Measurements from ENCODE around the gene SAPCD2.

GRCh38 chr9:137077758-137078693 lies 7.7 kb upstream of the SAPCD2 start:
- TF ChIP-seq, protein P1, sequence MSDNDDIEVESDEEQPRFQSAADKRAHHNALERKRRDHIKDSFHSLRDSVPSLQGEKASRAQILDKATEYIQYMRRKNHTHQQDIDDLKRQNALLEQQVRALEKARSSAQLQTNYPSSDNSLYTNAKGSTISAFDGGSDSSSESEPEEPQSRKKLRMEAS (CRISPR knock-in tag; IDR thresholded peaks at IDR 0.05) = no peak
- TF ChIP-seq NR2C1 (IDR thresholded peaks at IDR 0.05) (no peak), NR2C1 (tag; IDR thresholded peaks at IDR 0.05) (no peak), POLR3G (IDR thresholded peaks at IDR 0.05; ENCODE audit: extremely low read depth, insufficient read length, insufficient replicate concordance) (no peak), RAD51 (IDR thresholded peaks at IDR 0.05; ENCODE audit: borderline replicate concordance, low read depth) (no peak), MIER1 (IDR thresholded peaks at IDR 0.05; ENCODE audit: low read depth) (no peak)

All from K562 (cell line).